HCT116 (cell line): ENCODE results near the gene HNRNPDL.

Experiments used
- CEBPB ChIP-seq: IDR thresholded peaks from 2 replicates; pipeline ENCODE4 v1.6.1; 2012; ENCODE audit warnings: low read depth
- ELF1 ChIP-seq: IDR thresholded peaks from 2 replicates; pipeline ENCODE4 v1.6.1; 2012; ENCODE audit warnings: low read depth, borderline replicate concordance
- EZH2 ChIP-seq: fragments of 200-600 bp; sonication (generic); IDR thresholded peaks from 2 replicates; pipeline ENCODE4 v1.6.1; 2017; ENCODE audit warnings: antibody characterized with exemption, mixed run types
- EZH2phosphoT487 ChIP-seq: fragments of 200-600 bp; IDR thresholded peaks from 2 replicates; pipeline ENCODE4 v1.6.1; 2018; ENCODE audit warnings: antibody characterized with exemption, borderline replicate concordance
- POLR2A ChIP-seq: IDR thresholded peaks from 2 replicates; pipeline ENCODE4 v1.7.0; 2011; ENCODE audit warnings: borderline replicate concordance; ENCODE audit not compliant: insufficient read depth, insufficient read length; ENCODE audit errors: extremely low read depth
- SIN3A ChIP-seq: IDR thresholded peaks from 2 replicates; pipeline ENCODE4 v1.6.1; 2012; ENCODE audit warnings: low read depth
- YY1 ChIP-seq: IDR thresholded peaks from 2 replicates; pipeline ENCODE4 v1.6.1; 2011; ENCODE audit warnings: low read length, low read depth, moderate library complexity, mild to moderate bottlenecking; ENCODE audit not compliant: insufficient replicate concordance; ENCODE audit errors: extremely low read depth
- TF ChIP-seq, protein P1 (sequence below), 3 experiments: fragments of 200-600 bp in 1 of 3; sonication (generic) in 1 of 3; IDR thresholded peaks in 2 of 3; conservative IDR thresholded peaks in 1 of 3; 2 replicates each; pipeline ENCODE4 v1.5.1; 2012 to 2017; ENCODE audit warnings: low read depth in 2 of 3, low read length in 2 of 3, antibody characterized with exemption in 1 of 3, borderline replicate concordance in 1 of 3, control low read depth in 1 of 3, mild to moderate bottlenecking in 1 of 3, mixed read lengths in 1 of 3, mixed run types in 1 of 3, moderate library complexity in 1 of 3; ENCODE audit not compliant: insufficient read depth in 1 of 3
- TF ChIP-seq, protein P2 (sequence below): IDR thresholded peaks from 2 replicates; pipeline ENCODE4 v1.6.1; 2012
- TF ChIP-seq, protein P3 (sequence below): IDR thresholded peaks from 2 replicates; pipeline ENCODE4 v1.6.1; 2012; ENCODE audit warnings: low read depth

DNA sequence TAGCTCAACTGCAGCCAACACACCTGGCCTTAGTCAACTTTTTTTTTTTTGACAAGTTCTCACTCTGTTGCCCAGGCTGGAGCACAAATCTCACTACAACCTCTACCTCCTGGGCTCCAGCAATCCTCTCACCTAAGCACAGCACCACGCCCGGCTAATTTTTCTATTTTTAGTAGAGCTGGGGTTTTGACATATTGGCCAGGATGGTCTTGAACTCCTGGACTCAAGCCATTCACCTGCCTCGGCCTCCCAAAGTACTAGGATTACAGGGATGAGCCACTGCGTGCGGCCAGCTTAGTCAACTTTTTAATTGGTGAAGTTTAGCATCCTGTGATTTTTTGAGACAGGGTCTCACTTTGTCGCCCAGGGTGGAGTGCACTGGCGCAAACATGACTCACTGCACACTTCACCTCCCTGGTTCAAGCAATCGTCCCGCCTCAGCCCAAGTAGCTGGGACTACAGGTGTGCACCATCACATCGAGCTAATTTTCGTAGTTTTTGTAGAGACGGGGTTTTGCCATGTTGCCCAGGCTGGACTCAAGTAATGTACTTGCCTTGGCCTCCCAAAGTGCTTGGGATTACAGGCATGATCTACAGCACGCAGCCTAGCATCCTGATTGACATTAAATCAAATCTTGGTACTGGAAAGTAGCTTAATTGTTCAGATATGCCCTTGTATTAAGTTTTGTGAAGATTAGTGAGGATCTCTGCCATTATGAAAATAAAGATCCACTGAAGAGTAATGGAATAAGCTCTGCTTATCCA, 8.3 kb downstream of the HNRNPDL start:
- TF ChIP-seq EZH2 (no peak), EZH2phosphoT487 (no peak), YY1 (no peak), POLR2A (no peak), CEBPB (no peak), SIN3A (no peak), ELF1 (no peak)
- TF ChIP-seq, protein P1, sequence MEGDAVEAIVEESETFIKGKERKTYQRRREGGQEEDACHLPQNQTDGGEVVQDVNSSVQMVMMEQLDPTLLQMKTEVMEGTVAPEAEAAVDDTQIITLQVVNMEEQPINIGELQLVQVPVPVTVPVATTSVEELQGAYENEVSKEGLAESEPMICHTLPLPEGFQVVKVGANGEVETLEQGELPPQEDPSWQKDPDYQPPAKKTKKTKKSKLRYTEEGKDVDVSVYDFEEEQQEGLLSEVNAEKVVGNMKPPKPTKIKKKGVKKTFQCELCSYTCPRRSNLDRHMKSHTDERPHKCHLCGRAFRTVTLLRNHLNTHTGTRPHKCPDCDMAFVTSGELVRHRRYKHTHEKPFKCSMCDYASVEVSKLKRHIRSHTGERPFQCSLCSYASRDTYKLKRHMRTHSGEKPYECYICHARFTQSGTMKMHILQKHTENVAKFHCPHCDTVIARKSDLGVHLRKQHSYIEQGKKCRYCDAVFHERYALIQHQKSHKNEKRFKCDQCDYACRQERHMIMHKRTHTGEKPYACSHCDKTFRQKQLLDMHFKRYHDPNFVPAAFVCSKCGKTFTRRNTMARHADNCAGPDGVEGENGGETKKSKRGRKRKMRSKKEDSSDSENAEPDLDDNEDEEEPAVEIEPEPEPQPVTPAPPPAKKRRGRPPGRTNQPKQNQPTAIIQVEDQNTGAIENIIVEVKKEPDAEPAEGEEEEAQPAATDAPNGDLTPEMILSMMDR (IDR thresholded peaks at IDR 0.05 in 2 of 3, conservative IDR thresholded peaks at IDR 0.05 in 1 of 3; ENCODE audit: borderline replicate concordance in 1 of 3, insufficient read depth in 1 of 3, low read depth in 2 of 3, low read length in 2 of 3): no peak
- TF ChIP-seq, protein P2, sequence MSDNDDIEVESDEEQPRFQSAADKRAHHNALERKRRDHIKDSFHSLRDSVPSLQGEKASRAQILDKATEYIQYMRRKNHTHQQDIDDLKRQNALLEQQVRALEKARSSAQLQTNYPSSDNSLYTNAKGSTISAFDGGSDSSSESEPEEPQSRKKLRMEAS: no peak
- TF ChIP-seq, protein P3, sequence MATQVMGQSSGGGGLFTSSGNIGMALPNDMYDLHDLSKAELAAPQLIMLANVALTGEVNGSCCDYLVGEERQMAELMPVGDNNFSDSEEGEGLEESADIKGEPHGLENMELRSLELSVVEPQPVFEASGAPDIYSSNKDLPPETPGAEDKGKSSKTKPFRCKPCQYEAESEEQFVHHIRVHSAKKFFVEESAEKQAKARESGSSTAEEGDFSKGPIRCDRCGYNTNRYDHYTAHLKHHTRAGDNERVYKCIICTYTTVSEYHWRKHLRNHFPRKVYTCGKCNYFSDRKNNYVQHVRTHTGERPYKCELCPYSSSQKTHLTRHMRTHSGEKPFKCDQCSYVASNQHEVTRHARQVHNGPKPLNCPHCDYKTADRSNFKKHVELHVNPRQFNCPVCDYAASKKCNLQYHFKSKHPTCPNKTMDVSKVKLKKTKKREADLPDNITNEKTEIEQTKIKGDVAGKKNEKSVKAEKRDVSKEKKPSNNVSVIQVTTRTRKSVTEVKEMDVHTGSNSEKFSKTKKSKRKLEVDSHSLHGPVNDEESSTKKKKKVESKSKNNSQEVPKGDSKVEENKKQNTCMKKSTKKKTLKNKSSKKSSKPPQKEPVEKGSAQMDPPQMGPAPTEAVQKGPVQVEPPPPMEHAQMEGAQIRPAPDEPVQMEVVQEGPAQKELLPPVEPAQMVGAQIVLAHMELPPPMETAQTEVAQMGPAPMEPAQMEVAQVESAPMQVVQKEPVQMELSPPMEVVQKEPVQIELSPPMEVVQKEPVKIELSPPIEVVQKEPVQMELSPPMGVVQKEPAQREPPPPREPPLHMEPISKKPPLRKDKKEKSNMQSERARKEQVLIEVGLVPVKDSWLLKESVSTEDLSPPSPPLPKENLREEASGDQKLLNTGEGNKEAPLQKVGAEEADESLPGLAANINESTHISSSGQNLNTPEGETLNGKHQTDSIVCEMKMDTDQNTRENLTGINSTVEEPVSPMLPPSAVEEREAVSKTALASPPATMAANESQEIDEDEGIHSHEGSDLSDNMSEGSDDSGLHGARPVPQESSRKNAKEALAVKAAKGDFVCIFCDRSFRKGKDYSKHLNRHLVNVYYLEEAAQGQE: no peak
